HEK293T (cell line): Measurements from ENCODE around the gene SEZ6L.

ENCODE experiments used
- ARNT ChIP-seq: fragments of 450-650 bp; IDR thresholded peaks from 2 replicates; pipeline ENCODE4 v1.6.1; 2017; ENCODE audit warnings: mild to moderate bottlenecking
- BHLHE40 ChIP-seq: fragments of 450-650 bp; IDR thresholded peaks from 2 replicates; pipeline ENCODE4 v1.6.1; 2016; ENCODE audit warnings: mild to moderate bottlenecking, moderate library complexity, borderline replicate concordance
- CTBP1 ChIP-seq: fragments of 450-650 bp; IDR thresholded peaks from 2 replicates; pipeline ENCODE4 v1.6.1; 2016; ENCODE audit warnings: borderline replicate concordance
- ELF4 ChIP-seq: fragments of 450-650 bp; IDR thresholded peaks from 2 replicates; pipeline ENCODE4 v1.6.1; 2017; ENCODE audit warnings: antibody characterized with exemption
- FOXA1 ChIP-seq: fragments of 450-650 bp; IDR thresholded peaks from 2 replicates; pipeline ENCODE4 v1.6.1; 2016; ENCODE audit warnings: mild to moderate bottlenecking
- FOXK2 ChIP-seq: fragments of 450-650 bp; IDR thresholded peaks from 2 replicates; pipeline ENCODE4 v1.6.1; 2016; ENCODE audit warnings: mild to moderate bottlenecking
- FOXM1 ChIP-seq: fragments of 450-650 bp; IDR thresholded peaks from 2 replicates; pipeline ENCODE4 v1.6.1; 2017; ENCODE audit warnings: mild to moderate bottlenecking, borderline replicate concordance
- HDGF ChIP-seq: fragments of 450-650 bp; IDR thresholded peaks from 2 replicates; pipeline ENCODE4 v1.6.1; 2017; ENCODE audit warnings: antibody characterized with exemption, borderline replicate concordance
- L3MBTL2 ChIP-seq: fragments of 450-650 bp; conservative IDR thresholded peaks from 2 replicates; pipeline ENCODE4 v1.6.1; 2016; ENCODE audit warnings: mild to moderate bottlenecking
- SP1 ChIP-seq: fragments of 450-650 bp; IDR thresholded peaks from 2 replicates; pipeline ENCODE4 v1.6.1; 2017
- TARDBP ChIP-seq: fragments of 450-650 bp; IDR thresholded peaks from 2 replicates; pipeline ENCODE4 v1.6.1; 2016

DNA sequence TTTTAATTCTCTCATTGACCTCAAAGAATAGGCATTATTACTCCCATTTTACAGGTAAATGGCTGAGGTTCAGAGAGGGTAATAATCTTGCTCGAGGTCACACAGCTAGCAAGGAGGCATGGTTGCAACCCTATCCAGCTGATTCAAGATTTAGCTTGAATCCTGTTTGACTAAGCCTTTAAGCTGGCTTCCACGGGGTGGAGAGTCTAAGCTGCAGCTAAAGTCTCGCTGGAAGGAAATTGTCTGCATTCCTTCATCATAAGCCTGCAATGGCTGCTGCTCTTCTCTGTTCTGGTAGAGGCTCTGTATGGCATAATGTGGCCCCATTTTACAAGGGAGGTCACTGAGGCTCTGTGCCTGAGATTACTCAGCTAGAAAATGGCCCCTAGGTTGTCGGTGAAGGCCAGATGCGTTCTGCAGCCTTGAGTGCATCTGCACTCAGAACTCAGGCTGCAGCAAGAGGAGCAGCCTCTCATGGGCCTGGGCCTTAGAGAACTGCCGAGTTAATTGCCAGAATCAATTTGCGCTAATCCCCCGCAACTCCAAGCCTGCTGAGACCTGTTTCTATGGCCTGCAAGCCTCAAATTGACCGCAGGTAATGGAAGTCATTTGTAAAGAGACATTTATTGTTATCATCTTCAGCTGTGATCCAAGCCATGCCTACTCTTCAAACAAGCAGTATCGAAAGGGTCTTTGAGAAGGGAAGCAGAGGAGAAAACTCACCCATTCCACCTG, 44.1 kb upstream of the SEZ6L start:
- TF ChIP-seq FOXM1 = no peak
- no peak for TF ChIP-seq FOXA1
- no peak for TF ChIP-seq ARNT
- no peak for TF ChIP-seq CTBP1
- no peak for TF ChIP-seq SP1
- no peak for TF ChIP-seq BHLHE40
- TF ChIP-seq FOXK2 = no peak
- TF ChIP-seq L3MBTL2 = no peak
- no peak for TF ChIP-seq TARDBP
- no peak for TF ChIP-seq HDGF
- TF ChIP-seq ELF4 = no peak
